Mucosa of stomach (tissue), 1 donor: ENCODE data around the gene PRRC1.

ENCODE experiments used
- H3K27me3 ChIP-seq: one replicate; pipeline ENCODE4 v1.7.0; 2013; ENCODE audit warnings: mild to moderate bottlenecking, low read length; ENCODE audit not compliant: control insufficient read depth, insufficient read depth
- H3K36me3 ChIP-seq: one replicate; pipeline ENCODE4 v1.7.0; 2013; ENCODE audit warnings: low read length; ENCODE audit not compliant: control insufficient read depth, insufficient read depth
- H3K4me1 ChIP-seq: one replicate; pipeline ENCODE4 v1.7.0; 2013; ENCODE audit warnings: mild to moderate bottlenecking, low read length; ENCODE audit not compliant: control insufficient read depth, insufficient read depth
- H3K4me3 ChIP-seq: one replicate; pipeline ENCODE4 v1.7.0; 2013; ENCODE audit warnings: low read length
- H3K9ac ChIP-seq: one replicate; pipeline ENCODE4 v1.7.0; 2013; ENCODE audit warnings: mild to moderate bottlenecking, low read length, moderate library complexity
- H3K9me3 ChIP-seq: one replicate; pipeline ENCODE4 v1.7.0; 2013; ENCODE audit warnings: mild to moderate bottlenecking, low read length, moderate library complexity; ENCODE audit not compliant: control insufficient read depth
- donor health status: Pancreatic carcinoma.

Gene PRRC1

DNA sequence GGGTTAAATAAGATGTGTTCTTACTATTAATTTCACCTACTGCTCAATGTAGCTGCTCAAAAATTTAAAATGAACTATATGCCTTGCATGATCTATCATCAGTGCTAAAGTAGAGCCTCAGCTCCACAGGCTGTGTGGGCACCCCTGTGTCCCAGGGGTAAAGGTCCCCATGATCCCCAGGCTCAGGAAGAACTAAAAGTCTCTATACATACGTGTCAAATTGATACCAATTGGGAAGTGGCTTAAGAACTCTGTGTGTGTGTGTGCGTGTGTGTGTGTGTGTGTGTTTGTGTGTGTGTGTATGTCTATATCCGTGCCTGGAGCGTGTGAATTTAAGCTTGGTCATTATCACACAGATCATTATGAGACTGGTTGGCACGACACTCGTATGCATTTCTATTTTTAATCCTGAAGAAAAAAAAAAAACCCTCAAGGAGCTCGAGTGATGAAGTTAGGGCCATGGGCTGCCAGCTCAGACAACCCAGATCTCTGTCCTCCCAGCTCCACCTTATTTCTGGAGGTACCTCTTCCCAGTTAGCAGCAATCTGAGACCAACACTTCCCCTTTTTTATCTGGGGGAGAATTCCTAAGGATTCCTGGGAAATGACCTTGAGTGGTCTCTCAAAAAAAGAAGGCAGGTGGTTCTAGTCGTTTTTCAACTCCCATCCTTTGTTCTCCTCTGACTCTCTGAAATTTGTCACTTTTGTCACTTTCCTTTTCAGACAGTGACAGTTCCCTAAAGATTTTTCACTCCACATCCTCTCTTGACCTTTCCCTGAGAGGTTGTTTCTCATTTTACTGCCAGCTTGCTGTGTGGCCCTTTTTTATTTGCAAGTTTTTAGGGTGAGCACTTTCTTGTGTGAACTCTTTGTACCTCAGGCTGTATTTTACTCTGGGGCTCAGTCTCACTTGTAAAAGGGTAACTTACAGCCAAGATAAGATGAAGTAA is 85.7 kb downstream of the PRRC1 start:
- H3K4me3 ChIP-seq, result no peak overlapping the region
- H3K4me1 ChIP-seq, result no peaks in the 10 kb centered on the region
- no peaks in the 10 kb centered on the region for H3K36me3 ChIP-seq
- no peaks in the 10 kb centered on the region for H3K9me3 ChIP-seq
- no peaks in the 10 kb centered on the region for H3K27me3 ChIP-seq
- H3K9ac ChIP-seq, result no peak overlapping the region
